COLO829 (cell line): ENCODE results near the gene ADCYAP1R1.

ENCODE experiments used
- DNase-seq: peaks from one replicate; pipeline ENCODE4 v3.0.0; 2012; ENCODE audit warnings: low spot score

The ADCYAP1R1 gene

DNA sequence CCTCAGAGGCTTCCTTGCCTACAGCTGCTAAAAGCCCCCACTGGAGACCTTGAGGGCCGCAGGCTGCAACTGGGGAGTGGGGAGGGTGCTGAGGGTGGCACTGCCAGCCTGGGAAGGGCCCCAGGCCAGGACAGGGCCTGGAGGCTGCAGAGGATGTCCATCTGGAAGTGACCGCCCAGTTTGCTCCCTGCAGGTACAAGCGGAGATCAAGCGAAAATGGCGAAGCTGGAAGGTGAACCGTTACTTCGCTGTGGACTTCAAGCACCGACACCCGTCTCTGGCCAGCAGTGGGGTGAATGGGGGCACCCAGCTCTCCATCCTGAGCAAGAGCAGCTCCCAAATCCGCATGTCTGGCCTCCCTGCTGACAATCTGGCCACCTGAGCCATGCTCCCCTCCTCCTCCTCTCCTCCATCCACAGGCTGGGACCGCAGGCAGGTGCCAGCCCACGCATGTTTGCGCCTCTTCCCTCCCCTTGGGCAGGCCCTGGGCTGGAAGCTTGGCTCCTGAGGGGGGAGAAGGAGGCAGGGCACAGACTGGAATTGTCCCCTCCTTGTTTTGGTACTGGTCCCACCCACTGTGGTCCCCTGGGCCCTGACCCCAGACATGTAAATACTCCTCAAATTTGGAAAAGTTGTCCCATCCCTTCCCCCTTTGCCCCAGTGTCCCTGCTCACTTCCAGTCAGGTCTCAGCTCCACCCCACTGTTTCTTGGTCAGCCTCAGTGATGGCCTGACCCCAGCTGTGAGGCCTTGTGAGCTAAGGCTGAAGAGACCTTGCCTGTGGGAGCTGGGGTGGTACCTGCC, 54.4 kb downstream of the ADCYAP1R1 start:
- DNase-seq = no peak

DNA sequence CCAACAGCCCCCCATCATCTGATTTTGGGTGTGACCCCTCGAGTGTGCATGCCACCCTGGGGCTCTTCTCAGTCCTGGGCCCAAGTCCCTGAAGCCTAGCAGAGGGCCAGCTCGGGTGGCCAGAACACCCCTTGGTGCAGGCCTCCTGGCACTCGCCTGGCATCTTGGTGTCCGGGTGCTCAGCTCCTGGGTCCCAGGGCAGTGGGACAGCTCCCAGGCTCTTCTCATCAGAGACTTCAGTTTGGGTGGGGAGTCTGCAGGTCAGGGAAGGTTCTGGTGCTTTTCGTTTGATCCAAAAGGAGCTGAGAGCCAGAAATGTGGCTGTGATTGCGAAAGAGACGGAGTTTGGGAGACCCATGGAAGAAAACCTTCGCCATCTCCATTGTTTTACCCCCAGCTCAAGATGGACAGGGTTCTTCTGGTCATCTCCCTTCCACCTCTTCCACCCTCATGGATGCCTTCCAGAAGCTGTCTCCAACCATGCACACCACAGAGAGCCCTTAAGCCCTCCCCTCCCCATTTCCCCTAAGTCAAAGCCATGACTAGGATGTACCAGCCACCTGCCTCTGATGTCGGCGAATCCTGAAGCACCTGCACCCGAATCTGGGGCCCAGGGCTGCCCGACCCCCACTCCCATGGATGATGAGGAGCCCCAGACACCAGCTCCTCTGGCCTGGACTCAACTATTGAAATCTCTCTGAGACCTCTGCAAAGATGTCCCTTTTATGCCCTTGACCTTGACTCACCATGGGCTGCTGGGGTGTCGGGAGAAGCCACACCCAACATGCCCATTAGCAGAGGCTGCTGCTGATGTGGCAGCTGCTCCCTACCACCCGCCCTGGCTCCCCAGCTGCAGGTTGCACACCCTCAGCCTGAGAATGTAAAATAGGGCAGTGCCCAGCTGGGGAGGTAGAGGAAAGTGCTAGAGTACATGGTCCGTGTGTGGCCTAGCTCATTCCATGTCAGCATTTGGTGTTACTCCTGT, 55.3 kb downstream of the ADCYAP1R1 start:
- no peak for DNase-seq

DNA sequence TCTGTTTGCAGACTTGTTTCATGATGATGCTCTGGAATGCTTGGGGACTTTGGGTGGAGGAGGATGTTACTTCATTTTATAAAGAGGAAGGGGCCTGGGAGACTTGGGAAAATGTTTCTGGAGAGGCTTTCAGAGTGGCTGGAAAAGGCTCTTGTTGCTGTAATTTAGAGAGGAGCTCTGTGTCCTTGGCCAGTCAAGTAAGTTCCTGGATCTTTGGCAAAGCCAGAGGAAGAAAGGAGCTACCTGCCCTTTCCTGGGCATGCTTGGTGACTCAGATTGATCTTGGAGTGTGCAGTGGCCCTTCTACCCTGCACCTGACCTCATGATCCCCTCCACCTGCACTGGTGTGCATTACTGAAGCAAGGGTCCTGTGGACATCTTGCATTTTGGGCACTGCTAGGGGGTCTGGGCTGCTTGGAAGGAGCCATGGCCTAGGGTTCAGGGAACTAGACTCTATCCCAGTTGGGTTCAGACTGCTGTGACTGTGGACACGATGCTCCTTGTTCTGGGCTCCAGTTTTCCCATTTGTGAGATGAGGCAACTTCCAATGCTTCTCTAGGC, 56.1 kb downstream of the ADCYAP1R1 start:
- no peak for DNase-seq

DNA sequence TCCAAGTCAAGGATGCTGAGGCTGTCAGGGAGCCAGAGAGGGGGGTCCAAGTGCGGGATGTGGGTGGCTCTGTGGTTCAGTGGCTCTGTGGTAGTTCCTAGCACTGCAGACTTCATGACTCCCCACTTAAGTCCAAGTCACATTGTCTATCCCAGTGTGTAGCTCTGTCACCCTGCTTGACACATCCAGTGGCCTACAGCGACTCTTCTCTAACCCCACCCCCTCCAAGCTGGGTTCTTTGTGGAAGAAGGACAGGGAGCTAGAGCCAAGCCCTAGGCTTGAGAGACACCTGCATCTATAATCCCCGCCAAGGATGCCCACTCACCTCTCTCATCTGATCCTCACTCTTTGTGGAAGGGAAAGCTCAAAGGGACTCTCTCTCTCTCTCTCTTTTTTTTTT, 57.6 kb downstream of the ADCYAP1R1 start:
- DNase-seq = no peak

GRCh38 chr7:31110331-31111108, 58.4 kb downstream of the ADCYAP1R1 start:
- no peak for DNase-seq

- no peak for DNase-seq
Measured at GRCh38 chr7:31111109-31111451, 59.0 kb downstream of the ADCYAP1R1 start.

DNA sequence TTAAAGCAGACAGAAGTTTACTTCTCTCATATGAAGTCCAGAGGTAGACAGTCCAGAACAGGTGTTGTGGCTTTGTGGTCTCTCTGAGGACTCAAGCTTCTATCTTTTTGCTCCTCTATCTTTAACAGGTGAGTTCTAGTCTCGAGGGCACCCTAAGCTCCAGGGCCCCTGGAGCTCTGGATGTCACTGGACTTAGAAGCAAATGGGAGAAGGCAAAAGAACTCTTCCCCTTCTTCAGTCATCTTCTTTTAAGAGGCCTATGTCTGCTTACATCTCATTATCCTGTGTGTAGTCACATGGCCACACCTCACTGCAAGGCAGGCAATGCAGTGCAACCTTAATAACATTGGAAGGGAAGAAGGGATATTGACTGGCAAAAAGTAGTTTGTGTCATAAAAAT, 61.6 kb downstream of the ADCYAP1R1 start:
- no peak for DNase-seq

GRCh38 chr7:31114593-31115343, 62.7 kb downstream of the ADCYAP1R1 start:
- peak; percentile 68 for DNase-seq

DNA sequence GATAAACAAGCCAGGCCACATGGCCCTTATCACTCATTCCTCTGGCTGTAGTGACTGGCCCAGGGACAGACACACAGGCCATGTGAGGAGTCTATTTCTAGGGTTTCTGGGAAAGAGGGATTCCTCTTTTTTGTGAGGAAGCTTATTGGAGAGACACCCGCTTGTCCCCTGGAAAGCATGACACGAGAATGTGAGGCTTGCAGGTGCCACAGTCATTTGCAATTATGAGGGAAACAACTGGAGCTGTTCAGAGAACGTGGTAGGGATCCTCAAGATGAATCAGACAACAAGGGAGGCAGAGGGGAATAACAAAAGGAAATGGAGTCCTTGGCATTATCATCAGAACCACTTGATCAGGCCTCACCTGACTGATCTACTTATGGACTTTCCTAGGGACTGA, 64.5 kb downstream of the ADCYAP1R1 start:
- no peak for DNase-seq

- DNase-seq = no peak
Measured at GRCh38 chr7:31119249-31119648, 67.1 kb downstream of the ADCYAP1R1 start.

DNA sequence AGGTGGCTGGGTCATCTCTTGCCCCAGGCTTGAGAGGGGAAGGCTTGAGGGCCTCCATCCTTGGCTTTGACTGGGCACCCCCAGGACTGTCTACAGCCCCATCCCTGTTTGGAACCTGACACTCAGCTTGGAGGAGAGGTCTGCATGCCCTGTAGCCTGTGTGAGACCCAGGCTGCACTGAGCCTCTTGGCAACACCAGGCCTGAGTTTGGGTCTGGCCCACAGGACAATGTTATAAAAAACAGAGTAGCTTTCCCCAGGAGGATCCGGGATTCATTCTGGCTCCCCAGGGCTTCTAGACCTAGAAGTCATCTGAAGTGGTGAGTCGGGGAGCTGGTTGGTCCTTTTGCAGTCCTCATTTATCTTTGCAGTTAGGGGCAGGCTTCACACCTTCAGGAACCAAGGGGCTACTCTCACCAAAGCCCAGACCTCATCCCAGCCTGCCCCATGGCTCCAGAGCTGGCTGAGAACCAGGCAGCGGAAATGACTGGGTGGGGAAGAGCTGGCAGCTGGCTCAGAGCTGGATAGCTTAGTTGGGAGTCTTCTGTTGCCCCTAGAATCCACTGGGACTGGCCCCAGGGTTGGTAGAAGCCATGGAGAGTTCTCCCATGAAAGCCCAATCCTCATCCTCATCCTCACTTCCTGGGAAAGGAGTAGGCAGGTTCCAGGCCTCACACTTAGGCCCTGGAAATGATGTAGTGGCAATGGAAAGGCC, 68.8 kb downstream of the ADCYAP1R1 start:
- no peak for DNase-seq

DNA sequence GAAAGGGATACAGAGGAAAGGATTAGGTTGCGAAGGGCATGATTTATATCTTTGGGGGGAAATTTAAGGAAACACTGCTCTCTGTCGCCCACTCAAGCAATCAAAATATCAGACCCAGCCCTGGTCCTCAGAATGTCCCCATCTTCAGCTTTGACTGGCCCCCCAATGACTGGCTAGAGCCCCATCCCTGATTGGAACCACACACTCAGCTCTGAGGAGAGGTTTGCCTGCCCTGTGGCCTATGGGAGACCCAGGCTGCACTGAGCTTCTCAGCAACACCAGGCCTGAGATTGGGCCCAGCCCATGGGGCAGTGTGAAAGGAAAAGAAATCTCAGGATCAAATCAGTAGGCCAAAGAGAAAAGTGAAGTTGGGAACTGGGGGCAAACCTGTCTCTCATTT, 69.5 kb downstream of the ADCYAP1R1 start:
- DNase-seq = no peak

DNA sequence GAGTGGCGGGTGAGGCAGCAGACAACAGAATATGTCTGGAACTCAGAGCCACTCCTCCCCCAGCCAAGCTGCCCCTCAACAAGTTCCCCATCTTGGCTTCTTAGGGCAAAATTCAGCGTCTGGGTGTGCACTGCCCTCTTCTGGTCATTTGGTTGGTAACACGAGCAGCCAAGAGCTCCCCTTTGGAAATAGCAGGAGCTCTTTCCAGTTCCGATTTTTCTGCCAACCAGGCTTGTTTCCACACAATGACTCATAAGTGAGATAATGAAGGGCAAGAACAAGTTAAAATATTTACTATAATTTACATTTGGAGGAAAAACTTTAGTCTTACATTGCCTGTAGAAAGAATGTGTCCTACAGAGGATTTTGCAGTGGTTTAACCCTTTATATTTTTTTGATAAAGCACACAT, 70.5 kb downstream of the ADCYAP1R1 start:
- DNase-seq = peak; percentile 71

DNA sequence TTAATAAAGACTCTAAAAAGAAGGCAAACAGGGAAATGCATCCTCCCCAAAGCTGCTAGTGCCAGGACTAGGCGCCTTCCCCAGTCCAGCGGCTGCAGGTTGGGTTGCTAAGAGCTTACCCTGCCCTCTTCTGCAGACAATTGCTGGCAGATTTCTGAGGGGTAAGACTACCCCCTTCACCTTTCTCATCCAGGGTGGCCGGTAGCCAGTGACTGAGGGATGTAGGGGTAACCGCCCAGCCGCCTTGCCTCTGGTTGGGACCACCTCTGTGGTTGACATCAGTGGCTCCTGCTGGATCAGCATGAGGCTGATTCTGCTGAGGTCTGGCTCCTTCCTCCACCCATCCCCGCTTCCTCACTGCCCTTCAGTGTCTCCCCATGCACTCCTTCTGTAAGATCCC, 71.2 kb downstream of the ADCYAP1R1 start:
- DNase-seq = no peak

GRCh38 chr7:31123726-31124125, 71.6 kb downstream of the ADCYAP1R1 start:
- no peak for DNase-seq

- no peak for DNase-seq
Measured at GRCh38 chr7:31125171-31125570, 73.1 kb downstream of the ADCYAP1R1 start.

- peak; percentile 39 for DNase-seq
Measured at GRCh38 chr7:31126976-31127375, 74.9 kb downstream of the ADCYAP1R1 start.

DNA sequence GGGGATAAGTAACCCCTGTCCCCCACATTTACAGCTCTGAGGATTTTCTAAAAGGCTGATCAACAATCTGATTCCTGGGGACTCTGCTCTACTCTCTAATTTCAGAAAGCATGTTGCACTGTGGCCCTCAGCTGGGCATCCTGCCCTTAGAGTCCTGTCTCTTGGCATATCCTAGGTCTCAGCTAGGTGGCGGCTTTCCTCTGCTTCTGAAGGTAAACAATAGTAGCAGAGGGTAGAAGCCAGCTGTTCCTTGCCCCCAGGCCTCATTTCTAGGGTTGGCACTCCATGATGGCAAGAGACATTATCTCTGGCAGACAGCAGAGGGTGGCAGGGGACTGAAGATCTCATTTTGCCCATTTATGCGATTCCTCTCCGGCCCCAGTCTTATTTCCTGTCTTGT, 77.0 kb downstream of the ADCYAP1R1 start:
- DNase-seq = no peak

DNA sequence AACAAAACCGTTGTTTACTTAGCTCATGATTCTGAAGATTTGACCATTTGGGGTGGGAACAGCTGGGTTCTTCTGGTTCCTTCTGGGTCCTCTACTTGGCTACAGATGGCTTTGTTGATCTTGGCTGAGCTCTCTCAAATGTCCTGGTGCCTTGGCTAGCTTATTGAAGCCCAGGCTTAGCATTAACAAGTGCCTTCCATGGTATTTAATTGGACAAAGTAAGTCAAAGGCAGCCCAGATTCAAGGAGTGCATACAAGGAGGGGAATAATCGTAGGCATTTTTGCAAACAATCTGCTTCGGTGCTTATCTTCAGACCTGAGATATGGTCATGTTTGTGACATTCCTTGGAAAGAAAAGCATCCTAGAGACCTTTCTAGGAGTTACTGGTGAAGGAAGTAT, 81.4 kb downstream of the ADCYAP1R1 start:
- no peak for DNase-seq
